Stimulated activated naive CD8-positive, alpha-beta T cell treated with anti-CD3 and anti-CD28 coated beads, Interleukin-15, Interleukin-2, amounts not matched to agents 100 ng/mL and 50 ng/mL, for 24 hours (primary cell): ENCODE measurements around the gene LHX2.
"Not testable (repeated sequence)": the region's sequence is repeated elsewhere in the genome, so short reads cannot be mapped to it uniquely, and the experiment has no call there.

Experiments
- H3K27ac Mint-ChIP-seq: one replicate; pipeline ENCODE4 v1.8.0; 2021; ENCODE audit warnings: mild to moderate bottlenecking, mixed read lengths
- H3K27me3 Mint-ChIP-seq: one replicate; pipeline ENCODE4 v1.8.0; 2021; ENCODE audit warnings: mixed read lengths
- H3K36me3 Mint-ChIP-seq: one replicate; pipeline ENCODE4 v1.8.0; 2021; ENCODE audit warnings: low read depth, mixed read lengths
- H3K4me1 Mint-ChIP-seq: one replicate; pipeline ENCODE4 v1.8.0; 2021; ENCODE audit warnings: low read depth, mixed read lengths
- H3K4me3 Mint-ChIP-seq: one replicate; pipeline ENCODE4 v1.8.0; 2021; ENCODE audit warnings: mild to moderate bottlenecking, mixed read lengths
- H3K9me3 Mint-ChIP-seq: one replicate; pipeline ENCODE4 v1.8.0; 2021; ENCODE audit warnings: mixed read lengths

The LHX2 gene

GRCh38 chr9:123990427-123990826, 21.1 kb upstream of the LHX2 start:
- H3K27me3 Mint-ChIP-seq = peaks cover 54% of the 10 kb centered on the region
- no peak overlapping the region for H3K4me3 Mint-ChIP-seq
- no peak overlapping the region for H3K27ac Mint-ChIP-seq
- peaks cover 11% of the 10 kb centered on the region for H3K4me1 Mint-ChIP-seq
- H3K9me3 Mint-ChIP-seq = no peaks in the 10 kb centered on the region
- no peaks in the 10 kb centered on the region for H3K36me3 Mint-ChIP-seq

- not testable (repeated sequence) for H3K27ac Mint-ChIP-seq, H3K36me3 Mint-ChIP-seq, H3K4me3 Mint-ChIP-seq, H3K9me3 Mint-ChIP-seq
- Mint-ChIP-seq H3K27me3 (peaks cover 55% of the 10 kb centered on the region), H3K4me1 (peaks cover 19% of the 10 kb centered on the region)
Observed at GRCh38 chr9:123992679-123993078, 18.9 kb upstream of the LHX2 start.

- Mint-ChIP-seq H3K27me3 (peaks cover 67% of the 10 kb centered on the region), H3K4me3 (peak overlapping the region; percentile 52), H3K36me3 (no peaks in the 10 kb centered on the region), H3K27ac (peak overlapping the region; percentile 55), H3K4me1 (peaks cover 43% of the 10 kb centered on the region), H3K9me3 (no peaks in the 10 kb centered on the region)
Observed at GRCh38 chr9:123996731-123997421, 14.7 kb upstream of the LHX2 start.

GRCh38 chr9:123997665-123998277, 13.8 kb upstream of the LHX2 start:
- Mint-ChIP-seq H3K9me3 (no peaks in the 10 kb centered on the region), H3K4me3 (peak overlapping the region; percentile 52), H3K27ac (peak overlapping the region; percentile 55), H3K4me1 (peaks cover 43% of the 10 kb centered on the region), H3K36me3 (no peaks in the 10 kb centered on the region), H3K27me3 (peaks cover 76% of the 10 kb centered on the region)

- Mint-ChIP-seq H3K27ac (no peak overlapping the region), H3K36me3 (no peaks in the 10 kb centered on the region), H3K4me3 (peak overlapping the region; percentile 15), H3K9me3 (no peaks in the 10 kb centered on the region), H3K4me1 (peaks cover 43% of the 10 kb centered on the region), H3K27me3 (peaks cover 82% of the 10 kb centered on the region)
Observed at GRCh38 chr9:123998278-123998925, 13.2 kb upstream of the LHX2 start.

GRCh38 chr9:123998970-123999621, 12.5 kb upstream of the LHX2 start:
- peak overlapping the region; percentile 80 for H3K4me3 Mint-ChIP-seq
- H3K27me3 Mint-ChIP-seq = peaks cover 82% of the 10 kb centered on the region
- peaks cover 43% of the 10 kb centered on the region for H3K4me1 Mint-ChIP-seq
- H3K36me3 Mint-ChIP-seq = no peaks in the 10 kb centered on the region
- H3K27ac Mint-ChIP-seq = peak overlapping the region; percentile 45
- no peaks in the 10 kb centered on the region for H3K9me3 Mint-ChIP-seq

GRCh38 chr9:123999661-124000060, 11.9 kb upstream of the LHX2 start:
- no peaks in the 10 kb centered on the region for H3K36me3 Mint-ChIP-seq
- peaks cover 43% of the 10 kb centered on the region for H3K4me1 Mint-ChIP-seq
- H3K9me3 Mint-ChIP-seq = no peaks in the 10 kb centered on the region
- H3K27ac Mint-ChIP-seq = no peak overlapping the region
- H3K27me3 Mint-ChIP-seq = peaks cover 82% of the 10 kb centered on the region
- no peak overlapping the region for H3K4me3 Mint-ChIP-seq

GRCh38 chr9:124000161-124000783, 11.3 kb upstream of the LHX2 start:
- Mint-ChIP-seq H3K27ac (no peak overlapping the region), H3K36me3 (no peaks in the 10 kb centered on the region), H3K4me3 (peak overlapping the region; percentile 60), H3K27me3 (peaks cover 84% of the 10 kb centered on the region), H3K4me1 (peaks cover 43% of the 10 kb centered on the region), H3K9me3 (no peaks in the 10 kb centered on the region)

- Mint-ChIP-seq H3K4me1 (peaks cover 42% of the 10 kb centered on the region), H3K27ac (no peak overlapping the region)
Observed at GRCh38 chr9:124000784-124001457, 10.6 kb upstream of the LHX2 start.

GRCh38 chr9:124001458-124001799, 10.1 kb upstream of the LHX2 start:
- no peak overlapping the region for H3K27ac Mint-ChIP-seq
- peaks cover 38% of the 10 kb centered on the region for H3K4me1 Mint-ChIP-seq
- H3K36me3 Mint-ChIP-seq = no peaks in the 10 kb centered on the region
- no peak overlapping the region for H3K4me3 Mint-ChIP-seq
- H3K27me3 Mint-ChIP-seq = peaks cover 84% of the 10 kb centered on the region
- no peaks in the 10 kb centered on the region for H3K9me3 Mint-ChIP-seq

More at GRCh38 chr9:124000784-124001457, 10.6 kb upstream of the LHX2 start:
- Mint-ChIP-seq H3K36me3 (no peaks in the 10 kb centered on the region), H3K4me3 (peak overlapping the region; percentile 60), H3K9me3 (no peaks in the 10 kb centered on the region), H3K27me3 (peaks cover 84% of the 10 kb centered on the region)

GRCh38 chr9:124001866-124002525, 9.6 kb upstream of the LHX2 start:
- peaks cover 89% of the 10 kb centered on the region for H3K27me3 Mint-ChIP-seq
- no peak overlapping the region for H3K27ac Mint-ChIP-seq
- H3K9me3 Mint-ChIP-seq = no peaks in the 10 kb centered on the region
- H3K4me1 Mint-ChIP-seq = peaks cover 36% of the 10 kb centered on the region
- no peaks in the 10 kb centered on the region for H3K36me3 Mint-ChIP-seq
- no peak overlapping the region for H3K4me3 Mint-ChIP-seq

GRCh38 chr9:124003636-124004349, 7.8 kb upstream of the LHX2 start:
- H3K9me3 Mint-ChIP-seq = no peaks in the 10 kb centered on the region
- H3K27ac Mint-ChIP-seq = no peak overlapping the region
- peaks cover 90% of the 10 kb centered on the region for H3K27me3 Mint-ChIP-seq
- H3K36me3 Mint-ChIP-seq = no peaks in the 10 kb centered on the region
- peaks cover 27% of the 10 kb centered on the region for H3K4me1 Mint-ChIP-seq
- no peak overlapping the region for H3K4me3 Mint-ChIP-seq

- no peaks in the 10 kb centered on the region for H3K36me3 Mint-ChIP-seq
- H3K9me3 Mint-ChIP-seq = no peaks in the 10 kb centered on the region
- H3K27ac Mint-ChIP-seq = no peak overlapping the region
- H3K4me1 Mint-ChIP-seq = peaks cover 29% of the 10 kb centered on the region
- H3K27me3 Mint-ChIP-seq = peaks cover 92% of the 10 kb centered on the region
- H3K4me3 Mint-ChIP-seq = no peak overlapping the region
Observed at GRCh38 chr9:124004593-124004992, 7.0 kb upstream of the LHX2 start.
